A549 treated with AZD9567 at 1 μM for 4 hours (cell line): ENCODE results near the gene PDZD7. TPM values are rescaled to one million over a fixed set of nuclear protein-coding genes. Genes with fewer than 3 reads are reported as not detected.

Experiments used
- total RNA-seq: library from RNA; stranded (reverse); fragments of 200-300 nt; extraction: Qiagen RNA extraction; gene quantifications from 5 replicates; pipeline ENCODE4 v1.2.3, GENCODE V29; 2022; ENCODE audit not compliant: insufficient read depth

PDZD7 gene
- 0.73 to 1.1 TPM (median 1.0 TPM) in 4 of 5 replicates, not detected in the other for total RNA-seq

GRCh38 chr10:101031128-101031795 is at the start of gene PDZD7, which contains the start of gene SFXN3:
Gene PDZD7 (minus strand): TSS chr10:101031129. CDS start chr10:101030219, 910 bp downstream.
Gene SFXN3 (plus strand): TSS chr10:101031234. CDS start chr10:101034695, 3,461 bp downstream.

GRCh38 chr10:101061624-101062231 is 30.8 kb upstream of the PDZD7 start, which contains the start of gene KAZALD1:
Gene KAZALD1 (plus strand): TSS chr10:101061989. CDS start chr10:101062593, 604 bp downstream.

GRCh38 chr10:100999742-101000126 is 31.2 kb downstream of the PDZD7 start, which contains the start of gene LZTS2:
Gene LZTS2 (plus strand): TSS chr10:100999808. CDS start chr10:101002539, 2,731 bp downstream.

GRCh38 chr10:100986952-100987684 is 43.8 kb downstream of the PDZD7 start, which contains the start of the genes MRPL43 and TWNK:
Gene MRPL43 (minus strand): TSS chr10:100987497. CDS start chr10:100987443, 54 bp downstream.
Gene TWNK (plus strand): TSS chr10:100987543. CDS start chr10:100988211, 668 bp downstream.

GRCh38 chr10:100969187-100970075 is 61.5 kb downstream of the PDZD7 start, which contains the start of gene SEMA4G:
Gene SEMA4G (plus strand): TSS chr10:100969504. CDS start chr10:100972913, 3,409 bp downstream.

Other genes with a start within 250 kb of the PDZD7 start
- 8.7 to 11.4 TPM (median 10.2 TPM) in 5 replicates for gene SLF2, start 118.2 kb downstream of the PDZD7 start, total RNA-seq
- gene SEMA4G, start 61.6 kb downstream of the PDZD7 start, total RNA-seq: 7.4 to 11.0 TPM (median 7.9 TPM) in 5 replicates
- 54.7 to 98.8 TPM (median 94.2 TPM) in 5 replicates for gene MRPL43, start 43.6 kb downstream of the PDZD7 start, total RNA-seq
- gene TWNK, start 43.6 kb downstream of the PDZD7 start, total RNA-seq: 37.7 to 43.8 TPM (median 40.0 TPM) in 5 replicates
- gene LZTS2, start 31.3 kb downstream of the PDZD7 start, total RNA-seq: 24.4 to 42.4 TPM (median 40.1 TPM) in 5 replicates
- gene SFXN3, start 105 bp upstream of the PDZD7 start, total RNA-seq: 36.8 to 47.7 TPM (median 45.4 TPM) in 5 replicates
- 2.1 to 3.1 TPM (median 2.6 TPM) in 4 of 5 replicates, not detected in the other for gene KAZALD1, start 30.9 kb upstream of the PDZD7 start, total RNA-seq
- not detected in 5 replicates for gene TLX1, start 100.2 kb upstream of the PDZD7 start, total RNA-seq
- gene LBX1, start 198.3 kb upstream of the PDZD7 start, total RNA-seq: not detected in 5 replicates